Breast epithelium (tissue), 4 donors: ENCODE data around the gene CARD10. TPM values are rescaled to one million over a fixed set of nuclear protein-coding genes. Genes with fewer than 3 reads are reported as not detected.
"Not testable (repeated sequence)": the region's sequence is repeated elsewhere in the genome, so short reads cannot be mapped to it uniquely, and the experiment has no call there.

Experiments
- DNase-seq, 2 donors: peaks; one replicate each; pipeline ENCODE4 v3.0.0-alpha.2; 2019; ENCODE audit warnings: low spot score in 2 of 2
- H3K27ac ChIP-seq, 2 donors: fragments of 200-600 bp; sonication (generic) in 1 of 2; one replicate each; pipeline ENCODE4 v1.5.1; 2016 to 2019; ENCODE audit warnings: mild to moderate bottlenecking in 1 of 2
- H3K27me3 ChIP-seq, 2 donors: fragments of 200-600 bp; sonication (generic) in 1 of 2; one replicate each; pipeline versions ENCODE4 v1.5.1 to v1.6.0; 2017 to 2019; ENCODE audit warnings: control low read depth in 1 of 2, mild to moderate bottlenecking in 1 of 2
- H3K36me3 ChIP-seq: fragments of 200-600 bp; one replicate; pipeline ENCODE4 v1.5.1; 2019
- H3K4me1 ChIP-seq, 2 donors: fragments of 200-600 bp; sonication (generic); one replicate each; pipeline ENCODE4 v1.5.1; 2016 to 2019; ENCODE audit warnings: control low read depth in 1 of 2
- H3K4me3 ChIP-seq, 3 donors: fragments of 200-600 bp; sonication (generic); 1 replicate in 2 of 3; 2 replicates in 1 of 3; pipeline ENCODE4 v1.5.1; 2016 to 2019; ENCODE audit warnings: mild to moderate bottlenecking in 3 of 3, moderate library complexity in 2 of 3
- H3K9me3 ChIP-seq, 2 donors: fragments of 200-600 bp; sonication (generic) in 1 of 2; one replicate each; pipeline ENCODE4 v1.5.1; 2016 to 2019; ENCODE audit warnings: control low read depth in 1 of 2
- CTCF ChIP-seq, 3 donors: fragments of 450-650 bp; IDR thresholded peaks; one replicate each; pipeline ENCODE4 v1.5.1; 2016 to 2017; ENCODE audit warnings: antibody characterized with exemption in 3 of 3, mild to moderate bottlenecking in 3 of 3, moderate library complexity in 3 of 3
- POLR2A ChIP-seq: fragments of 450-650 bp; IDR thresholded peaks from one replicate; pipeline ENCODE4 v1.6.1; 2016; ENCODE audit warnings: antibody characterized with exemption, mild to moderate bottlenecking, moderate library complexity
- POLR2AphosphoS5 ChIP-seq, 3 donors: sonication (generic); formaldehyde crosslinking; IDR thresholded peaks; one replicate each; pipeline ENCODE4 v1.6.1; 2017; ENCODE audit warnings: antibody characterized with exemption in 3 of 3
- intact Hi-C: fragments of 100-400 bp; cut with DNase I; formaldehyde crosslinking; loops from one replicate; pipeline ENCODE4 v1.15.1; 2023; ENCODE audit warnings: low total_unique reads
- total RNA-seq, 3 donors: library from RNA; depleted of rRNA; stranded (reverse); fragments of >200 nt; gene quantifications; one replicate each; pipeline ENCODE4 v1.1.0, GENCODE V29; 2016

CARD10 gene
- total RNA-seq, 3 donors from 2014 or later = 2.9 to 12.1 (median 10.2) TPM

- intact Hi-C loops = no loop called here
- Histone ChIP-seq H3K27me3 (peaks cover 0 to 10% of the 10 kb centered on the region in 2 donors), H3K4me3 (no peak overlapping the region), H3K36me3 (no peaks in the 10 kb centered on the region), H3K27ac (no peak overlapping the region), H3K9me3 (no peaks in the 10 kb centered on the region), H3K4me1 (no peaks in the 10 kb centered on the region)
- DNase-seq = no peak
- TF ChIP-seq POLR2AphosphoS5 (IDR thresholded peaks at IDR 0.05) = no peak
- TF ChIP-seq POLR2A = no peak
- TF ChIP-seq CTCF (IDR thresholded peaks at IDR 0.05) = no peak
These were observed 49.7 kb downstream of the CARD10 start for GRCh38 chr22:37469416-37470086.

- H3K4me3 ChIP-seq, H3K27ac ChIP-seq, H3K36me3 ChIP-seq, H3K27me3 ChIP-seq, DNase-seq, H3K4me1 ChIP-seq, intact Hi-C loops, H3K9me3 ChIP-seq: not testable (repeated sequence)
These were observed 51.0 kb downstream of the CARD10 start for GRCh38 chr22:37468201-37468695.

GRCh38 chr22:37467391-37467955 is 51.7 kb downstream of the CARD10 start:
- no peak for TF ChIP-seq POLR2AphosphoS5 (IDR thresholded peaks at IDR 0.05)
- TF ChIP-seq CTCF (IDR thresholded peaks at IDR 0.05) = no peak
- TF ChIP-seq POLR2A = no peak
- Histone ChIP-seq H3K27ac (no peak overlapping the region), H3K9me3 (no peaks in the 10 kb centered on the region), H3K4me1 (no peaks in the 10 kb centered on the region), H3K27me3 (peaks cover 0 to 6% of the 10 kb centered on the region in 2 donors), H3K36me3 (no peaks in the 10 kb centered on the region), H3K4me3 (no peak overlapping the region)
- DNase-seq = no peak
- intact Hi-C loops = no loop called here

- TF ChIP-seq CTCF (IDR thresholded peaks at IDR 0.05) = no peak
- TF ChIP-seq POLR2A = no peak
- TF ChIP-seq POLR2AphosphoS5 (IDR thresholded peaks at IDR 0.05) = no peak
These were observed 55.0 kb downstream of the CARD10 start for GRCh38 chr22:37464181-37464580.

GRCh38 chr22:37462983-37463382 is 56.2 kb downstream of the CARD10 start:
- Histone ChIP-seq H3K36me3 (no peaks in the 10 kb centered on the region), H3K4me3 (no peak overlapping the region), H3K4me1 (no peaks in the 10 kb centered on the region), H3K27ac (no peak overlapping the region), H3K9me3 (no peaks in the 10 kb centered on the region), H3K27me3 (peaks cover 0 to 6% of the 10 kb centered on the region in 2 donors)
- no peak for DNase-seq
- TF ChIP-seq POLR2A (no peak), POLR2AphosphoS5 (IDR thresholded peaks at IDR 0.05) (no peak), CTCF (IDR thresholded peaks at IDR 0.05) (no peak)
- intact Hi-C loops = no loop called here

More at GRCh38 chr22:37464181-37464580, 55.0 kb downstream of the CARD10 start:
- H3K27ac ChIP-seq = no peak overlapping the region
- DNase-seq = no peak
- intact Hi-C loops = no loop called here
- peaks cover 0 to 6% of the 10 kb centered on the region in 2 donors for H3K27me3 ChIP-seq
- H3K4me1 ChIP-seq = no peaks in the 10 kb centered on the region
- no peaks in the 10 kb centered on the region for H3K9me3 ChIP-seq
- no peaks in the 10 kb centered on the region for H3K36me3 ChIP-seq
- H3K4me3 ChIP-seq = no peak overlapping the region
